NCI-H774 (cell line): ENCODE results near the gene KLHL10.
"Not testable (repeated sequence)": the region's sequence is repeated elsewhere in the genome, so short reads cannot be mapped to it uniquely, and the experiment has no call there.

ENCODE experiments used
- DNase-seq: peaks from one replicate; lab custom pipeline; 2025; lab: John Stamatoyannopoulos, UW

KLHL10 gene

DNA sequence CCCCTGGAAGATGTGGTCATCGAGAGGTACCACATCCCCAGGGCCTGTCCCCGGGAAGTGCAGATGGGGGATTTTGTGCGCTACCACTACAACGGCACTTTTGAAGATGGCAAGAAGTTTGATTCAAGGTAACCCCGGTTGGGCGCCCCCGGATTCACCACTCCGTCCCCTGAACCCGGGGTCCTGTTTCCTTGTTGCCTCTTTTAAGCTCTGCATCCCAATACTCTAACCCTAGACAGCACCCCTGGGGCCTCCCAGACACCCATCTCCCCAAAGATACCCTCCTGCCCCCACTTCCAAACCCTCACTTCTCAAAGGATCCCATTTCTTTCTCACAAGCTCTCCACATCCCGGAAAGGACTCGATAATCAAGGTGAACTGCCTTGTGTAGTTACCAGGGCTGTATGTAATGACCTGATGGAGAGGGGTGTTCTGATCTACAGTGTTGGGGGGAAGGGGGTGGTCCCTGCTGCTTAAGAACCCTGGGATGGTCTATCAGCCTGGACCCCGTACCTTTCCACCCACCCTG, 24.4 kb upstream of the KLHL10 start:
- no peak for DNase-seq

DNA sequence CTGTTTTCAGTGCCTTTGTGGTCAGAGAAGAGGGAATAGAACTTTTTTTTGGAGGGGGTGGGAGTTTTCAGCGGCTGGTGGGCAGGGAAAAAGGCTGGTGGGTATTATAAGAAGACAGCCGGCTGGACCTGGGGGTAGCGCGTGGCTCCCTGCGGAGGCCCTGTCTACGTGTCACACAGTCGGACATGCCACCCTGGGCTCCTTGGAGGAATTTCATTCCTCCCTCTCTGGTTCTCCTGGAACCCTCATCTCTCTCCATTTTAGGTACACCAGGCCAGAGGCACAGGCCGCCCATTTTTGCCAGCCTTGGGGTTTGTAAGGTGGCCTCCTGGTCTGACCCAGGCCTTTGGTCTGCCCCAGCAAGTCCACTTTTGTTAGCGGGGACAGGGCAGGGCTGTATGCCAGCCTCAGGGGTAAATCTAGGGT, 23.9 kb upstream of the KLHL10 start:
- DNase-seq: no peak

DNA sequence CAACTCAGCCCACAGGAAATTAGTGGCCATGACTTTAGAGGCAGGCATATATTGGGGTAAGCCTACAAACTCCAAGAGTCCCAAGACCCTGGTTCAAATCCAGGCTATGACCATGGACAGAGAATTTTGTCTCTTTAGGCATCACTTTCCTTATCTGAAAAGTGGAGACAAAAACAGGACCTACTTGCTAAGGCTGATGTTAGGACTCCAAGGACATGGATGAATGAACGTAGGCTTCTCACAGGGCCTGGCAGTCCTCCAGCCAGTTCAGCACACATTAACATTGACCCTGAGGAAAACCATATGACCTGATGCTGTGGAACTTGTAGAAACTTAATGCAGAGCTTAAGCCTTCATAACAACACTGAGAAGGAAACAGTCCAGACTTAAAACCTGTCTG, 23.4 kb upstream of the KLHL10 start:
- no peak for DNase-seq

DNA sequence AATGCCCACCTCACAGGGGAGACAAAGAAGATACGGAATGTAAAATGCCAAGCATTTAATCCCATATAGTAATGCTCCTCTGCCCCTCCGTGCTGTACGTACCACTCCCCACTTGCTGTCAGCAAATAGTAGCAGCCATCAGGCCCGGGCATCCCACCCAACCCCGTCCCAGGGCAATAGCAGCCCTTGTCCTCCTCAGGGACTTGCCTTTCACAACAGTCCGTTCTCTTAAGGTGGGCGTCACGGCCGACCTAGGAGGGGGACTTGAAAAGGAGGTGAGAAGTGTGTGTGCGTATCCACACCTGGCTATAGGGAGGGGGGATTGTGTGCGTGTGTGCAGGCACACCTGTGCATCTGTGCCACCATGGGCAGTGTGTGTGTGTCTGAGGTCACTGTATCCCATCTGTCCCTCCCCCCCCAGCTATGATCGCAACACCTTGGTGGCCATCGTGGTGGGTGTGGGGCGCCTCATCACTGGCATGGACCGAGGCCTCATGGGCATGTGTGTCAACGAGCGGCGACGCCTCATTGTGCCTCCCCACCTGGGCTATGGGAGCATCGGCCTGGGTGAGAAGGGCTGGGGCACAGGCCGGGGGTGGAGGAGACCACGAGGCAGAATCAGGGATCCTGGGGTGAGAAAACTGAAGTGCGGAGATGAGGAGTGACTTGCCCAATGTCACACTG, 20.8 kb upstream of the KLHL10 start:
- DNase-seq: no peak

DNA sequence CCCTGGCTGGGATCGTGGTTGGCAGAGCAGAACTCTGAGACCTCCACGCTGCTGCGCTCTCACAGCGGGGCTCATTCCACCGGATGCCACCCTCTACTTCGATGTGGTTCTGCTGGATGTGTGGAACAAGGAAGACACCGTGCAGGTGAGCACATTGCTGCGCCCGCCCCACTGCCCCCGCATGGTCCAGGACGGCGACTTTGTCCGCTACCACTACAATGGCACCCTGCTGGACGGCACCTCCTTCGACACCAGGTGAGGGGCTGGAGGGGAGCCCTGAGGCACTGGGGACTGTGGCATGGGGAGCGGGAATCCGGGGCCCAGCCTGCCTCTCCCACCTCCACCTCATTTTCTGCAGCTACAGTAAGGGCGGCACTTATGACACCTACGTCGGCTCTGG, 19.6 kb upstream of the KLHL10 start:
- no peak for DNase-seq

DNA sequence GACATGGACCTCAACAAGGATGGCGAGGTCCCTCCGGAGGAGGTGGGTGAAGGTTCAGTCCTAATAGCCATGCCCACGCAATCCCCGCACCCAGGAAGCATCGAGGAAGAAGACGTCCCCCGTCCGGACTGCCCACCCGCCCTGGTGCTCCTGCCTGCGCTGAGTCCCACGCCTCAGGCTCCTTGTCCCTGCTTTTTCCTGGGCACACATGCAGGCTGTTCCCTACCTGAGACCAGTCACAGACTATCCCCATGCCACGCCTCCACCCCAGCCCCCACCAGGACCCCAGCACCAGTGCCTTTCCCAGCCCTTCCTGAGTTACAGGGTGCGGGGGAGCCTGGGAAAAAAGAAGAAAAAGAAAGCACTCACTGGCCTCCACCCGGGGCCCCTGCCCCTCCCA, 15.8 kb upstream of the KLHL10 start:
- no peak for DNase-seq

DNA sequence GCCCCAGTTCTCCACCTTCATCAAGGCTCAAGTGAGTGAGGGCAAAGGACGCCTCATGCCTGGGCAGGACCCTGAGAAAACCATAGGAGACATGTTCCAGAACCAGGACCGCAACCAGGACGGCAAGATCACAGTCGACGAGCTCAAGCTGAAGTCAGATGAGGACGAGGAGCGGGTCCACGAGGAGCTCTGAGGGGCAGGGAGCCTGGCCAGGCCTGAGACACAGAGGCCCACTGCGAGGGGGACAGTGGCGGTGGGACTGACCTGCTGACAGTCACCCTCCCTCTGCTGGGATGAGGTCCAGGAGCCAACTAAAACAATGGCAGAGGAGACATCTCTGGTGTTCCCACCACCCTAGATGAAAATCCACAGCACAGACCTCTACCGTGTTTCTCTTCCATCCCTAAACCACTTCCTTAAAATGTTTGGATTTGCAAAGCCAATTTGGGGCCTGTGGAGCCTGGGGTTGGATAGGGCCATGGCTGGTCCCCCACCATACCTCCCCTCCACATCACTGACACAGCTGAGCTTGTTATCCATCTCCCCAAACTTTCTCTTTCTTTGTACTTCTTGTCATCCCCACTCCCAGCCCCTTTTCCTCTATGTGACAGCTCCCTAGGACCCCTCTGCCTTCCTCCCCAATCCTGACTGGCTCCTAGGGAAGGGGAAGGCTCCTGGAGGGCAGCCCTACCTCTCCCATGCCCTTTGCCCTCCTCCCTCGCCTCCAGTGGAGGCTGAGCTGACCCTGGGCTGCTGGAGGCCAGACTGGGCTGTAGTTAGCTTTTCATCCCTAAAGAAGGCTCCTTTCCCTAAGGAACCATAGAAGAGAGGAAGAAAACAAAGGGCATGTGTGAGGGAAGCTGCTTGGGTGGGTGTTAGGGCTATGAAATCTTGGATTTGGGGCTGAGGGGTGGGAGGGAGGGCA, 15.1 kb upstream of the KLHL10 start:
- DNase-seq: no peak

DNA sequence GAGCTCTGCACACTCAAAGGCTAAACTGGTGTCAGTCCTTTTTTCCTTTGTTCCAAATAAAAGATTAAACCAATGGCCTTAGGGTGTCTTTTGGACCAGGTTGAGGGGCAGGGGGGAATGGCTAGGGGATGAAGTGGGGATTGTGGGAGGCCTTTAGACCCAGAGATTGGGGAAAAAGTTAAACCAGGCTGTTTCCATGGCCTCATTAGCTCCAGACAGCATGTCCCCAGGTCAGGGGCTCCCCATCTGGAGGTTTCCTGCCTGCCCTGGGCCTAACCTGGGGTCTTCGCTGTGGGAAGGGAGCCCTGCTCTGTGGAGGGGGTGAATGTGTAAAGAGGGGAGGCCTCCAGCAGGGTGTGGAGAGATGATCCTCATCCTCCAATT, 14.5 kb upstream of the KLHL10 start:
- DNase-seq: no peak

DNA sequence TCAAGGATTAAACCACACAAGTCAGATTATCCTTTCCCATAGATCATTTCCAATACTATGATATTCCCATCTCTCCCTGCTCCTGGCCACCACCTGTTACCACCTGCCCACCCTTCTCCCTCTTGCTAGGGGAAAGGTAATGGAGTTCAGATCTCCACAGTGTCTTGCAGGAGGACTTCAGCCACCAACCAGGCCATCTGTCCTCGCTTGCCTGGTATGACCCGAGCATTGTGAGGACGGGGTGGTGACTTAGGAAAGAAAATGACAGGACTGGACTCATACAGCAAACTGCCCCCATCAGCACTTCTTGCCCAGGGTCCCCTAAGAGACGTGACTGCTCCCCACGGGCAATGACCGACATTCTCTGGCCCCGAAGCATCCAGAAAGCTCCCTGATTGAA, 14.0 kb upstream of the KLHL10 start:
- DNase-seq: no peak

DNA sequence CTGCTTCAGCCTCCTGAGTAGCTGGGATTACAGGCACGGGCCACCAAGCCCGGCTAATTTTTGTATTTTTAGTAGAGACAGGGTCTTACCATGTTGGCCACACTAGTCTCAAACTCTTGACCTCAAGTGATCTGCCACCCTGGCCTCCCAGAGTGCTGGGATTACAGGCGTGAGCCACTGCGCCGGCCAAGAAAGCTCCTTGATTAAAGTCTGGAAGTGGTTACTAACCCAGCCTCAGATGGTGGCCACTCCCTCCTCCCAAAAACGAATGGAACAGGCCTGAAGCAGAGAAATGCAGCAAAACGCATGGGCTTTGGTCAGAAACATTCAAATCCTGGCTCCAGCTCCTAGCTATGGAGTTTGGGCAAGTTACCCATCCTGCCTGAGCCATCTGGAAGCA, 13.5 kb upstream of the KLHL10 start:
- DNase-seq: no peak

DNA sequence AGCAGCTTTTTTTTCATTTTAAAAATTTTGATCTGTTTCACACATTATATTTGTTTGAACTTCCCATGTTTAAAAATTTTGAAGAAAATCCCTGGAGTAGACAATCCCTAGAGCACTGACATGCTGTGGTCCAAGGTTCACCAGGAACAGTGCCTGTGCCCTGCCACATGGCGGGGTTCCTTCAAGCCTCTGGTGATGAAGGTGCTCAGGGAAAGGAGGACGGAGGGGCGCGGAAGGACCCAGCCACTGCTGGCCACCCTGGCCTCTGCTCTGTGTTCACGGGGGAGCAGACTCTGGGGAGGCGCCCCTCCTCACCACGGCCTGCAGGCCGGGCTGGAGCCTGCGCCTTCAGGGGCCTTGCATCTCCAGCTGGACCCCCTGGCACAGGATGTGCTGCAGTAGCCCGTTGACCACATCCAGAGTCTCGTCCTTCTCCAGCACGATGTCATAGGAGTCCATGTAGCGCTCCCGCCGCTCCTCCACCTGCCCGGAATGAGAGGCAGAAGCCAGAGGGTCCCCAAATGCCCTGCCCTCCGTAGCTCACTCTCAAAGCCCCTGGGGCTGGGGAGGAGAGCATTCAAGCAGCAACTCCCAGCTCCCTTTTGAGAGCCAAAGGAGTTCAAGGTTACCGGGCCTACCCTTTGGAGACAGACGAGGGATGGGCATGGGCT, 12.3 kb upstream of the KLHL10 start:
- DNase-seq: no peak

DNA sequence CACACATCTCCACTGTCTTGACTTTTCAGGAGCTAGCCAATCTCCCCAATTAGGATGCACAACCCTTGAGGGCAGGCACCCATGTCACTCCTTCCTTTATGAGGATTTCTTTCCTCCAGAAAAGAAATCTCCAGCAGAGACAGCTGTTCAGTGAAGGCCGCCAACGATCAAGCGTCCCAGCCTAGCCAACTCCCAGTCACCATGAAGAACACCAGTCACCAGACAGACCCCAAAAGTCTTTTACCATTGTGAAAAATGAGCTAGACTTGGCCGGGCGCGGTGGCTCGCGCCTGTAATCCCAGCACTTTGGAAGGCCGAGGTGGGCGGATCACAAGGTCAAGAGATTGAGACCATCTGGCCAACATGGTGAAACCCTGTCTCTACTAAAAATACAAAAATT, 7.7 kb upstream of the KLHL10 start:
- DNase-seq: not testable (repeated sequence)

DNA sequence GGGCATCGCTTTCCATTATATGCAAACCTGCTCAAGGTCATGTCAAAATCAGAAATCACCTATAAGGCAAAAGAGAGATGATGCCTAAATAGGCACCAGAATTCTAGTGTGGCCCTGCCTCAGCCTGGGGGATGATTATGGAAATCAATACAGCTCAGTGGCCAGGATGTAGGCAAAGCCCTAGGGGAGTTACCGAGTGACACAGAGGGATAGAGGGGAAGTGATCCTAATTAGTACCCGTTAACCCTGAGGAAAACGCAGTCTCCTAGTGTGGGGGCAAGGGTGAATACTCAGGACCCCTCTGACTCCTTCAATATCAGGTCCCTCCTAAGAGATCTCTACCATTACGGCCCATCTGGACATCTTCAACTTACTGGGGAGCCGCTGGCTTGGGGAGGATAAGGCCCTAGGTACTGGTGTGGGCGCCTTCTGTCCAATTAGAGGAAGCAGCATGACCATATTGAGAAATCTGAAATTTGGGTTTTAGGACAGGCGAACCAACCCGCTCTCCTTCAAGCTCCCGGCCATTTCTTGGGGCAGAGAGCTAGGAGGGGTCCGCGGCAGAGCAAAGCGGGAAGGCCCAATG, 2.3 kb upstream of the KLHL10 start:
- no peak for DNase-seq

DNA sequence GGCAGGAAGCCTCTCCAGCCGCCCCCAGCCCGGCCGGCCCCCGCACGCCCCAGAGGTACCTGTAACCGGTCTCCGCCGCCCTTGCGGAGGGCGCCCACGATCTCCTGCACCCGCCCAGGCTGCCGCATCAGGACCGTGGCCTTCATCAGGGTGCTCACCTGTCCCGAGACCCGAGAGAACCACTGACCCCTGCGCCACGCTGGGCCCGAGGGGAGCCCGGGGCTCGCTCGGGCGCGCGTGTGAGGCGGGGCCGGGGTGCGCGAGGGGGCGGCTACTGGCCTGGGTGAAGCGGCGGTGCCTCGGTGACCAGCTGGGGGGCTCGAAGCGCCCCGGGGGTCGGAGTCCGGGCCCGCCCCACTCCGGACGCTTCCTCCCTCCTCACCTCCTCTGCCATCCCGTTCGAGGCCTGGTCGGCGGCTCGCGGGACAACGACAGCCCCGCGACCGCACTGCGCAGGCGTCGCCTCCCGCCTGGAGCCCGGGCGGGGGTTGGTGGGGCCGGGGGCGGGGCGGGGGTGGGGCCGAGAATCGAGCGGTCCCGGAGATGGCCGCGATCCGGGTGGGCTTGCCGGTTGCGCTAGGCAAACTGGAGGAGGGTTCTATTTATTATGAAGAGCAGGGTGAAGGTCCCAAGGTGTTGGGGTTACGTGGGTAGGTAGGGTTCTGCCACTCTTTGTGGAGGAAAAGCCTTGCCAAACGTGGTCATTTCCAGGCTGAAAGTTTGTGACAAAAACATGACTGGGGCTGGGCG, 1.6 kb upstream of the KLHL10 start, which contains the start of gene NT5C3B:
Gene NT5C3B, minus strand, starts transcription at position 433 of the 750 bp plus-strand sequence. Its CDS starts 39 bp downstream, at position 394.
- DNase-seq: peak; percentile 59

DNA sequence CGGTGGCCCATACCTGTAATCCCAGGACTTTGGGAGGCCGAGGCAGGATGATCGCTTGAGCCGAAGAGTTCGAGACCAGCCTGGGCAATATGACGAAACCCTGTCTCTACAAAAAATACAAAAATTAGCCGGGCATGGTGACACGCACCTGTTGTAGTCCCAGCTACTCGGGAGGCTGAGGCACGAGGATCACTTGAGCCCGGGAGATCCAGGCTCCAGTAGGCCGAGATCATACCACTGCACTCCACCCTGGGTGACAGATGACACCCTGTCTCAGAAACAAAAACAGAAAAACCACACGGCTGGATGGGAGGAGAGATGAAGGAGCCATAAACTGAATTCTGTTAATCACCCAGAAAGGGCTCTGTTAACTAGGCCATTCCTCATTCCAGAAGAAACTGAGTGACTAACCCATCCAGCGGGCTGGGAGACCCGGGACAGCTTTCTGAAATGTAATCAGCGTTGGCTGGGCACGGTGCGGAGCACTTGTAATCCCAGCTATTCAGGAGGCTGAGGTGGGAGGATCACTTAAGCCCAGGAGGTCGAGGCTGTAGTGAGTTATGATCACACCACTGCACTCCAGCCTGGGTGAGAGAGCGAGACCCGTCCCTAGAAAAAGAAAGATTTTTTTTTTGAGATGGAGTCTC, 952 bp upstream of the KLHL10 start:
- DNase-seq: no peak

DNA sequence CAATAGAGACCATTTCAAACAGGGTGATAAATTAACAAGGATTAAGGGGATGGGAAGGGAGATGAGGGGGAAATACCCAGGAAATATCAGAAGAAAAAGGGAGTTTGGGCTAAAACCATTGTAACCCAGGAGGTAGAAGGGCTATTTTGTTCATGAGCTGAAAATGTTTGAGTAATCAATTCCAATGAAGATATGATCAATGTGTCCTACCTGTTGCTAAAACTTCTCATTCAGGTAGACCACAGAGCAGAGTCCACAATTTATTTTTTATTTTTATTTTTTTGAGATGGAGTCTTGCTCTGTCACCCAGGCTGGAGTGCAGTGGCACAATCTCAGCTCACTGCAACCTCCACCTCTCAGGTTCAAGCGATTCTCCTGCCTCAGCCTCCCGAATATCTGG, 1.8 kb downstream of the KLHL10 start:
- not testable (repeated sequence) for DNase-seq

DNA sequence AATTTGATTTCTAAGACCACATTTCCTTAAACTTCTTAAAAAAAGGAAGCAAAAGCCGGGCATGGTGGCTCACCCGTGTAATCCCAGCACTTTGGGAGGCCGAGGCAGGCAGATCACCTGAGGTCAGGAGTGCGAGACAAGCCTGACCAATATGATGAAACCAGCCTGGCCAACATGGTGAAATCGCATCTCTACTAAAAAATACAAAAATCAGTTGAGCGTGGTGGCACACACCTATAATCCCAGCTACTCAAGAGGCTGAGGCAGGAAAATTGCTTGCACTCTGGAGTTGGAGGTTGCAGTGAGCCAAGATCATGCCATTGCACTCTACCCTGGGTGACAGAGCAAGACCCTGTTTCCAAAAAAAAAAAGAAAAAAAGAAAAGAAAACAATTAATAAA, 3.2 kb downstream of the KLHL10 start:
- not testable (repeated sequence) for DNase-seq

DNA sequence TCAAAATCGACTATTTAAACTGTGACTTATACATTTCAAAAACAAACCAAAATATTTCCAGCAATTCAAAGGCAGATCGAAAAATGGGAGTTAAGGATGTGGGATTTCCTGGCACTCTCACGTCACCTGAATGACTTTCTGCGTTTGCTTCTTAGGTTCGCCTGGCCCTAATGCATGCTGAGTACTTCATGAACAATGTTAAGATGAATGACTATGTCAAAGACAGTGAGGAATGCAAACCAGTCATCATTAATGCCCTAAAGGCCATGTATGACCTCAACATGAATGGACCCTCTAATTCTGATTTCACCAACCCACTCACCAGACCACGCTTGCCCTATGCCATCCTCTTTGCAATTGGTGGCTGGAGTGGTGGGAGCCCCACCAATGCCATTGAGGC, 7.3 kb downstream of the KLHL10 start:
- DNase-seq: no peak

DNA sequence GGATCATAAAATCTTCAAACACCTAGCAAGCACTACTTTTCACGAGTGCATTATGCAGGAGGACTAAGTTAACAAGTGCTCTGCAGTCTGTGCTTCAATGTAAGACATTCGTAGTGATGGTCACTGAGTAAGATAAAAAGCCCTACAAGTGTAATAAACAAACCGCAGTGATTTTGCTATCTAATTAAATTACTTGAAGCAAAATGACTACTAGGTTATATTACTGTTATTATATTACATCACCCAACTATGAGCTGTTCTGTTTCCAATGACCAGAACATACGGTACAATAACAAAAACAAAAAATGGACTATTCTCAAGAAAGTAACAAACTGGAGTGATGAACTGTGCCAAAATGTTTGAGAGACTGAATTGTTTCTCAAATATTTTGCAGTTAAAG, 11.2 kb downstream of the KLHL10 start:
- DNase-seq: no peak

DNA sequence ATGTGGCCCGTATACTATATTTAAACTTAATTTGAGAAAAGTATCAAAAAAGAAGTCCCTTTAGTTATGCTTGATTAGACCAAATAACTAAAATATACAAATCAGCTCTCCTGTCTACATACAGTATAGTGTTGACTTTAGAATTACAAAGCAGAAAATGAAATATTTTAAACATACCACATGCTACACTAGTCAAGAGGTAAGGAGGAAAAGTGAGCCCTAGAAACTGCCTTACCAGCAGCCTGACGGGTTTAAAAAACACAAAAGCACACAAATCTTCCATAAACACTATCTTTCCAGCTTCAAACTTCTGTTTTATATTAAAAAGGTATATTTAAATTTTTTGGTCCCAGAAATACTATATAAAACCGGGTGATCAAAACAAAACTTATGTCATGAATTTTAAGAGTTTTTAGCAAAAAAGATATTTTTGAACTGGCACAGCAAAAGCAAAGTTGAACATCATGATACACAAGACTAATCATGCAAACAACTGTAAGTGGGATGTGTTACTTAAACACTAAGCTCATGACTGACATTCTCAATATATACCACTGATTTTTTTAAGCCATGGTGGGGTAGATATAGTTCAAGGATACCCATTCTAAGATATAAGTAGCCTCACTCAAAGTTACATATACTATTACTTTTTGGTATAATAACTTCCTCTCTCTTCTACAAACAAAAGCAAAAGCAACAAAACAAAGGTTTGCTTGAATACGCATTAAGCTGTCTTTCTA, 11.8 kb downstream of the KLHL10 start:
- DNase-seq: no peak
